ENCODE results near the gene OPN3. TPM values are rescaled to one million over a fixed set of nuclear protein-coding genes. Genes with fewer than 3 reads are reported as not detected.

OPN3 gene
- total RNA-seq, 4 donors from 2014 or later = 9.5 to 48.1 (median 14.0) TPM

DNA sequence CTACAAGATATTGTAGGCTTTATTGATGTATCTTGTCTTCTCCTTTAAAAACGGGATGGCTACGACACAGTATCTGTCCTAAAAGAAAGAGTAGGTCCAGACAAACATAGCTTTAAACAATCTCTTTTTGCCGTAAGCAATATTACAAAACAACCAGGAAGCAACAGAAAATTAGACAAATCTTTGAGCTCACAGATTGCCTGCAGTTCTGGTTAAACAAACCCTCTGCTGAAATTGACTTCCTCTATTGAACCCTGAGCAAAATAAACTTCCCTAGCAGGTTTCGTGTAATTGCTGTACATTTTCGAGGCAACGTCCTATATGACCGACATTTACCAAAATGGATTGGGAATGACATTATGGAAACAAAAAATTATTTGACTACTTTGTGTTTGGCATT lies 50.6 kb downstream of the OPN3 start:
- TF ChIP-seq, protein P1, sequence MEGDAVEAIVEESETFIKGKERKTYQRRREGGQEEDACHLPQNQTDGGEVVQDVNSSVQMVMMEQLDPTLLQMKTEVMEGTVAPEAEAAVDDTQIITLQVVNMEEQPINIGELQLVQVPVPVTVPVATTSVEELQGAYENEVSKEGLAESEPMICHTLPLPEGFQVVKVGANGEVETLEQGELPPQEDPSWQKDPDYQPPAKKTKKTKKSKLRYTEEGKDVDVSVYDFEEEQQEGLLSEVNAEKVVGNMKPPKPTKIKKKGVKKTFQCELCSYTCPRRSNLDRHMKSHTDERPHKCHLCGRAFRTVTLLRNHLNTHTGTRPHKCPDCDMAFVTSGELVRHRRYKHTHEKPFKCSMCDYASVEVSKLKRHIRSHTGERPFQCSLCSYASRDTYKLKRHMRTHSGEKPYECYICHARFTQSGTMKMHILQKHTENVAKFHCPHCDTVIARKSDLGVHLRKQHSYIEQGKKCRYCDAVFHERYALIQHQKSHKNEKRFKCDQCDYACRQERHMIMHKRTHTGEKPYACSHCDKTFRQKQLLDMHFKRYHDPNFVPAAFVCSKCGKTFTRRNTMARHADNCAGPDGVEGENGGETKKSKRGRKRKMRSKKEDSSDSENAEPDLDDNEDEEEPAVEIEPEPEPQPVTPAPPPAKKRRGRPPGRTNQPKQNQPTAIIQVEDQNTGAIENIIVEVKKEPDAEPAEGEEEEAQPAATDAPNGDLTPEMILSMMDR (IDR thresholded peaks at IDR 0.05; ENCODE audit: low read depth) = no peak

DNA sequence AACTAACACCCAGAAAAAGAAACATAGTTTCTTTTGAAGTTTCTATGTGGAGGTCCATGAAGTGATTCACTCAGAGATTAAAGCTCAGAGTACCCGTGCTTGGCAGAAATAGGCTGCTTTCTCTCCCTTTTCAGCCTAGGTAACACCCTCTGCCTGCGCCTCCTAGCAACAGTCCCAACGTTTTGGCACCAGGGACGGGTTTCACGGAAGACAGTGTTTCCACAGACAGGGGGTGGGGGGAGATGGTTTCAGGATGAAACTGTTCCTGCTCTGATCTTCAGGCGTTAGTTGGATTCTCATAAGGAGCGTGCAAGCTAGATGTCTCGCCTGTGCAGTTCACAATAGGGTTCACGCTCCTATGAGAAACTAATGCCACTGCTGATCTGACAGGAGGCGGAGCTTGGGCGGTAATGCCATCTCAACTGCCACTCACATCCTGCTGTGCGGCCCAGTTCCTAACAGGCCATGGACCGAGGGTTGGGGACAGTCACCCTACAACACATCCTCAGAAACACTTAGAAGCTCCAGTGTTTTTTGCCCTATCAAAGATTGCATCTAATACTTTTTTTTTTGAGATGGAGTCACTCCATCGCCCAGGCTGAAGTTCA lies 53.2 kb downstream of the OPN3 start:
- TF ChIP-seq, protein P1 (IDR thresholded peaks at IDR 0.05; ENCODE audit: low read depth) = no peak

DNA sequence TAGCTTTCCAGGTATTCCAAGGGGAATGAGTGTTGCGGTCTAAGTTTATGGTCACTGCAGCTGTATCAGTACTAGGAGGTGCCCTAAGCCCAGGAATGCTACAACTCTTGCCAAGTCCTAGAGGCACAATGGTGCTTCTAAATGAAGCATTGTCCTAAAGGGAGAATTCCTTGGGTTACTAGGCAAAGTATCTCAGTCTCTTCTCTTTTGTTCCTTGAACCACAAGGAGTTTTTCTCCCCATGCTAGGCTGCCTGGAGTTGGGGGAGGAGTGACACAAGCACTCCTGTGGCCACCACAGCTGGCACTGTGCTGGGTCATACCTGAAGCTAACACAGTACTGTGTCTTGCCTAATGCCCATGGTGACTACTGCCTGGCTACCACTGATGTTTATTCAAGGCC lies 57.2 kb downstream of the OPN3 start:
- TF ChIP-seq, protein P1 (IDR thresholded peaks at IDR 0.05; ENCODE audit: low read depth) = no peak

DNA sequence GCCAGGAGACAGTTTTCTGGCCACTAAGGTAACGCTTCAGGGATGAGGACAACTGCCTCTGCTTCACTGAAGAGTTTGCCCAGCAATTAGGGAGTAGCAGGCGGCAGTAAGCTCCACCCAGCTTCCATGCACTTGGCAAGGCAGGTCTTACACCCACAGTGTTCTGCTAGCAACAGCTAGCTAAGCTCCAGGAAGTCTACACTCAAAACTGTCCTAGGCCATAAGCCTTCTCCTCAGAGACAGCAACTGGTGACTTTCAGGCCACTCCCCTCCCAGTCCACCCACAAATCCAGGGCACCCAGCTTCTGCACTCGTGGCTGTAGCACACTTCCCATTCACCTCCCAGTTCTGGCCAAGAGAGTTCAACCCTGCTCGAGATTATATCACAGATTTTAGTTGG lies 60.7 kb downstream of the OPN3 start:
- TF ChIP-seq, protein P1 (IDR thresholded peaks at IDR 0.05; ENCODE audit: low read depth) = no peak

DNA sequence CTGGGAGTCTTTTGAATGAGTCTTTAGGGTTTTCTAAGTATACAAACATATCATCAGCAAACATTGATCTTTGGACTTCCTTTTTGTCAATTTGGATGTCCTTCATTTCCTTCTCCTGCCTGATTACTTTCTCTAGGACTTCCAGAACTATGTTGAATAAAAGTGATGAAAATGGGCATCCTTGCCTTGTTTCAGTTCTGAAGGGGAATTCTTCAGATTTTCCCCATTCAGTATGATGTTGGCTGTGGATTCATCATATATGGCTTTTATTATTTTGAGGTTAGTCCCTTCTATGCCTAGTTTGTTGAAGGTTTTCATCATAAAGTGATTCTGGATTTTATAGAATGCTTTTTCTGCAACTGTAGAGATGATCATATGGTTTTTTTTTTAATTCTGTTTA lies 66.0 kb downstream of the OPN3 start:
- TF ChIP-seq, protein P1 (IDR thresholded peaks at IDR 0.05; ENCODE audit: low read depth) = no peak

DNA sequence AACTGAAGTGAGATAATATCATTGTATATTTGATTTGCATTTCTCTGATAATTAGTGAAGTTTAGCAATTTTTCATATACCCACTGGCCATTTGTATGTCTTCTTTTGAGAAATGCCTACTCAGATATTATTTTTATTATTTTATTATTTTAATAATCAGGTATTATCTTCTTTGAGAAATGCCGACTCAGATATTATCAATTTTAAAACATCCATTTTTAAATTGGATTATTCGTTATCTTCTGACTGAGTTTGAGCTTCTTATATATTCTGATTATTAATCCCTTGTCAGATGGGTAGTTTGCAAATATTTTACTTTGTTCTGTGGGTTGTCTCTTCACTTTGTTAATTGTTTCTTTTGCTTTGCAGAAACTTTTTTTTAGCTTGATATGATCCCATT lies 70.3 kb downstream of the OPN3 start:
- TF ChIP-seq, protein P1 (IDR thresholded peaks at IDR 0.05; ENCODE audit: low read depth) = no peak

DNA sequence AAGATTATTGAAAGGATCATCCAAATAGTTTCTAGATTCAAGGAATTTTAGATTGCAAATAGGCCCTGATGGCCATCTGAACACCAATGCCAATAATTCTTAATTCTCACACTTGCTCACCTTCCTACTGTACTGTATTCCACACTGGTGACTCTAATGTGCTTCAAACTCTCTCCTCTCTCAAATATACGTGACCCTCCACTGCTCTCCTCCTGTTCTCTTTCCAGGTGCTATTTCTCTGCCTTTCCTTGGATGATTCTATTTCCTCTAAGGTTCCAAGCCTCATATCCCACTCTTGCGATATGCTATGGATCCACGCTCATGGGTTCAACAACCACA lies 79.4 kb downstream of the OPN3 start:
- TF ChIP-seq, protein P1 (IDR thresholded peaks at IDR 0.05; ENCODE audit: low read depth) = no peak

Data from subcutaneous adipose tissue (tissue), 4 donors.